Islet precursor cell (in vitro differentiated cells): ENCODE results near the gene KRTAP5-10.
"Not testable (repeated sequence)": the region's sequence is repeated elsewhere in the genome, so short reads cannot be mapped to it uniquely, and the experiment has no call there.

ENCODE experiments used
- DNase-seq: peaks from one replicate; pipeline ENCODE4 v3.0.0-alpha.2; 2018

KRTAP5-10 gene

DNA sequence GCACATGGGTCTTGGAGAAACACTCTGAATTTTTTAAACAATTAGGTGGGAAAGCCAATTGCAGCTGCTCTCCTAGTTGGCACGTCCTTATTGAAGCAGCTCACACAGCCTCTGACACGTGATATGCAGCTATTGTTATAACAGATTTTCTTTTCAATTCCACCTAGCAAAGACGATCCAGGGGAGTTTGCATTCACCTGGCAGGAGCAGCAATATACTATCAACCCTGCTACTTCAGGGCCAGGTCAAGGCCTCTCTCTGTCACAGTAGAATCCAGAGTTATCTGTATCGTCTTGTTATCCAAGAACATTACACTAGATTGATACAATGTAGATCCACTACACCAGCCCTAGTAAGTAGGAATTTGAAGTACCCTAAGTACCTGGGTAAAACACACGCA is 9.1 kb downstream of the KRTAP5-10 start:
- no peak for DNase-seq

DNA sequence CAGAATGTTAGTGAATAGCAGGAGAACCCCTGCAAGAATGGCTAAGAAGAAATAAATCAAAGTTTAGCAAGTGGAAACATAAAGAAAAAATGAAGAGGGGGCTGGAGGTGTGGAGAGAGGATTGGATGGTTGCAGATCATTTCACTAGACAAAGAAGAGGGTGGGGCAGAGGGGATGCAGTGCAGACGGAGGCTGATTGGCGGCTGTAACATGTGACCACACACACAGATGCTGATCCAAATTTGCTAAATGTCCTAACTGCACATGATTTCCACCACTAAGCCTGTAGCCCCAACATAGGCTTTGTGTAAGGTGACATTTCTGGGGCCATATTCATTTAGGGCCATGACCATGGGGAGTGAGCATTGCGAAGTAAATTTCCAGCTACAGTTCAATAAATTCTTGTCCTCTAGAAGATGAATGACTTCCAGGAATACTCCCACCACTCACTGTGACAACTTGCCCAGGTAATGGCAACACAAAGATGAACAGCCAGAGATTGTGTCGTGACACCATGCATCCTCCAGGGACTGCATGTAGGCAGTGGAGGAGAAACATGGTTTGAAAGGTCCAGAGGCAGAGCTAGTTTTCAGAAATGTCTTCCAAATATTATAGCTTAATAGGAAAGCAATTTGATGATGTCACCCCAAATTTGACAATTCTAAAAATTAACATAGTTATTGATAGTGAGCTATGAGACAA is 10.5 kb downstream of the KRTAP5-10 start:
- DNase-seq: no peak

DNA sequence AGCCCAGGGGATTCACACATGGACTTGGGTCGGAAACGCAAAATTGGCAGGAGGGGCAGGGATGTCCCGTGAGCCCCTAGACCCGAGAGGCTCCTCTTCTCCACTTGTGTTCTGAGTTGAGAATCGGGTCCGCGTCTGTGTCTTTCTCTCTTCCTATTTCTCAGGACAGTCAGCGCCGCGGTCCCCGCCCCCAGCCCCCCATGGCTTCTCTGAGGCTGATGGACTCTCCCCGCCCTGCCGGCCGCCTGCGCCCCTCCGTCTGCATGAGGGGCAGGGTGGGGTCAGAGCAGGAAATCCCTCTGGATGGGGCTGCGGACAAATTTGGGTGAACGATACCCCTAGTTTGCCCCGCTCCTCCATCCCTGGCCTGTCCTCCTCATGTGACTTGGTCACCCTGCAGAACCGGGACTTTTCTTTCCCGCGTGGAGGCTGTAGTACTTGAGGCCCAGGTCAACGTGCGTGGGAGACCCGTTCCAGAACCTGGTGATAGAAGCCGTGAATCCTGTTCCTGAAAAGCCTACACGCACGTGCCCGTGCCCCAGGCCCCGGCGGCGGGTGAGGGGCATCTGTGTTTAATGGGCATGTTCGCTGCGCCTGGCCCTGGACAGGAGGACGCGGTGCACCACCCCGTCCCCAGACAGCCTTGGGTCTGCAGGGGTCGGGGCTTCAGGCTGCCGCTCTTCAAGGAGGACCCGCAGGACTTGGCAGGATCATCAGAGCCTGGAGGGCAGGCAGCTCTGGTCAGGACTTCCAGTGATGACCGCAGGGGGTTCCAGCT is 11.5 kb downstream of the KRTAP5-10 start:
- DNase-seq: not testable (repeated sequence)

DNA sequence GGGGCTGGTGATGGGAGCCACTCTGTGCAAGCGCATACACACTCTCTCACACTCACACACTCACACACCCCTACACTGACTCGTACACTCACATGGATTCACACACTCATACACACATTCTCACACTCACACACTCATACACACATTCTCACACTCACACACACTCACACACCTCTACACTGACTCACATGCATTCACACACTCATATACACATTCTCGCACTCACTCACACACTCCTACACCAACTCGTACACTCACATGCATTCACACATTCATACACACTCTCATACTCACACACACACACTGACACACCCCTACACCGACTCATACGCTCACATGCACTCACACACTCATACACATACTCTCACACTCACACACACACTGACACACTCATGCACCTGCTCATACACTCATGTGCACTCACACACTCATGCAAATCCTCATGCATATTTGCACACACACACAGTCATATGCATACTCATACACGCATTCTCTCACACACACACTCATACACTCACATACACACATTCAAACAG is 12.2 kb downstream of the KRTAP5-10 start:
- DNase-seq: no peak

DNA sequence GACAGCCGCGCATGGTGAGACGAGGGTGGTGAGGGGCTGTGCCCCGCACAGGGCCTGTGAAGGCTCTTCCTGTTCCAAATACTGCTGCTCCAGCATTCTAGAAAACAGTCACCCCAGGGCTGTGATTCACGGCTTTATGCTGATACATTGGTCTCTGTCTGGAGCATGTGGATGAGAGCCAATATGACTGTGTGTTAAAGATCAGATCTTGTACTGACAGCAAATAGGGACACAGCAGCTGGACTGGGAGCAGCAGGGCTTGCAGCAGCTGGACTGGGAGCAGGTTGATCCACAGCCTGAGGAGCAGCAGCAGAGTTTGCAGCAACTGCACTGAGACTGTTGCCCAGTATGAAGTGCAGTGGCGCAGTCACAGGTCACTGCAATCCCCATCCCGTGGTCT is 14.2 kb downstream of the KRTAP5-10 start:
- DNase-seq: not testable (repeated sequence)

DNA sequence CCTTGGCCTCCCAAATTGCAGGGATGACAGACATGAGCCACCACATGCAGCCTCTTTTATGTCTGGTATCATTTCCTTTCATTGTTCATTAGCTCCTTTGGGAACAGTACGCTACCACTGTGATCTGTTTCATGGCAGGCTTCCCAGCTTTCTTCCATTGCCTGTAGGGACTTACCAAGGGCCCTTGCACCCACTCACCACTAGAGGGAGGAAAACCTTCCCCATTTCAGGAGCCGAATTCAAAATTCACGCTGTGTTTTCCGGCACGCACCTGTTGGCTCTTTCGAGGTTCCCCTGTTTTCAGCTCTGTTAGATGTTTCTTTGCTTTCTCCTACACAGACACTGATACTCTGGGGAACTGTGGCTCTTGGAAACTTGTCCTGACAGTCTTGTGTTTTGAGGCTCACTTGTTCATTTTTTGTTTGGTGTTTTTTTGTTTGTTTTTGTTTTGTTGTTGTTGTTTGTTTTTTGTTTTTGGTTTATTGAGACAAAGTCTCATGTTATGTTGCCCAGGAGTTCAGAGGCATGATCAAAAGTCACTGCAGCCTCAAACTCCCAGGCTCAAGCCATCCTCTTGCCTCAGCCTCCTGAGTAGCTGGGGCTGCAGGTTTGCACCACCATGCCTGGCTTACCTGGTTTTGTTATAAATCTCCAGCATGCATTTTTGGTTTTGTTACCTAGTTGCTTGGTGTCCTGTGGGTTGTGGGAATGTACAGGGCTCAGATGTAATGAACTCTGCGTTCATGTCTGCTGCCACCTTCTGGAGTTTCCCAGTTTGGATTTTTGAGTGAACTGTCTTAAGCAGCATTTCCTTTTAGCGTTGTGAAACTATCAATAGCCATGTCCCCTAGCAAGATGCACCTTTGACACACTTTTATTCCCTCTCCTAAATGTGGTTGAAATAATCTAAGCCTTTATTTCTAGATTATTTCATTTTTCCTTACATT is 15.0 kb downstream of the KRTAP5-10 start:
- DNase-seq: peak; percentile 69

DNA sequence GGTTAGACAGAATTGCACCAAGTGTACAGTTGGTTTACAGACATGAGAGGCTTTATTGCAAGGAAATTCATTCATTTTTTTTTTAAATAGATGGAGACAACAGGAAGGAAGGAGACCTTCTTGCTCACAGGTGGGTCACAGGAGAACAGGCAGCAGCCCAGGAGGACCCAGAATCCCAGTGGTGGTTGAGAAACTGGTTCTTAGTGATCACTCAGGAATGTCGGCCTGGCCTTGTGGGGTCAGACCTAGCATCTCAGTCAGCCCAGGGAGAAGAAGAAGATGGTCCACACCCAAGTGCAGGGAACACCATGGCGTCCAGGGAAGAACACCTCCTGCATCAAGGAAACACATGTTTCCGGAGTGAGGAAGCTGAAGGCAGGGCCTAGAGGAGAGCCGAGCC is 16.5 kb downstream of the KRTAP5-10 start:
- no peak for DNase-seq

DNA sequence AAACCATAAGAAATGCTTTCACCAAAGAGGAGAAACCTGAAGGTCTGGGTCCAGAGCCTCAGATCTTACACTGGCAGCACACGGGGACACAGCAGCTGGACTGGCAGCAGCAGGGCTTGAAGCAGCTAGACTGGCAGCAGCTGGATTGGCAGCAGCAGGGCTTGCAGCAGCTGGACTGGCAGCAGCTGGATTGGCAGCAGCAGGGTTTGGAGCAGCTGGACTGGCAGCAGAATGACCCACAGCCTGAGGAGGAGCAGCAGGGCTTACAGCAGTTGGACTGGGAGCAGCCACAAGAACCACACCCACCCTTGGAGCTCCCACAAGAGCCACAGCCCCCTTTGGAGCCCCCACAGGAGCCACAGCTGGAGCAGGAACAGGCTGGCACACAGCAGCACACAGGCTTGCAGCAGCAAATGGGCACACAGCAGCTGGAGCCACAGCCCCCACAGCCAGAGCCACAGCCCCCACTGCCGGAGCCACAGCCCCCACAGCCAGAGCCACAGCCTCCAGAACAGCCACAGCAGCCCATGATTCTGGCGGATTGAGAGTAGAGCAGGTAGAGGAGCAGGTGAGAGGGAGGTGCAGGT is 17.0 kb downstream of the KRTAP5-10 start, which contains the start of gene KRTAP5-11:
Gene KRTAP5-11 (minus strand): TSS at position 567 of the 587 bp plus-strand sequence. CDS start 38 bp downstream, at position 529.
- DNase-seq: no peak

DNA sequence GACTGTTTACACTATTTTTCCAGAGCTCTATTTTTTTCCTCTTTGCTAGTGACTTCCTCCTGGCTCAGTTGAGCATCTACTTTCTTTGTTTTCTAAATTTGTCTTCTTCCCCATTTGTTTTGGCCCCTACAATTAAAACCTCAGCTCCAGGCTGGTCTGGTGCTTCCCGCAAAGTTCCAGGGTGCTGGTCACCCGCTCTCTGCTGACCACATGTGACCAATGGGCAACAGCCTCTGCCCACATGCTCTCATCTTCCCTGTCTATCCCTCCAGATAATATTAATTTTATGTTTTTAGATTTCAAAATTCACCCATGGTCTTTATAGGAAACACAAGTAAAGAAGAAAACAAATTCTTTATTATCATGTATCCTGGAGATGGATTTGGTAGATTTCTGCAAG is 17.6 kb downstream of the KRTAP5-10 start:
- not testable (repeated sequence) for DNase-seq

DNA sequence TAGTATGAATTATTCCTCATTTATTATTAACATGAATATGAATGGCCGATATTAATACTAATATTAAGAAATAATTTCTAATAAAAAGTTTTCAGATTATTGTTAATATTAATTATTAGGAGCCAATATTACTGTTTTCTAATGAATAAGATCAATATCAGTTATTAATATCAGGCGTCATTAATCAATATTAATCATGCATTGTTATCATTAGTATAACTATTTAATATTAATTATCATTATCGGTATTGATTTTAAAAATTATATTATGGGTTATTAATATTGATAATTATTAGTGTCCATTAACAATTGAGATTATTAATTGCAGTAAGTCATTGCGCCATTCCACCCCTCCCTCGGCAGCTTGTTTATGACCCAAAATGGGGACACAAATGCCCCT is 20.3 kb downstream of the KRTAP5-10 start:
- not testable (repeated sequence) for DNase-seq

DNA sequence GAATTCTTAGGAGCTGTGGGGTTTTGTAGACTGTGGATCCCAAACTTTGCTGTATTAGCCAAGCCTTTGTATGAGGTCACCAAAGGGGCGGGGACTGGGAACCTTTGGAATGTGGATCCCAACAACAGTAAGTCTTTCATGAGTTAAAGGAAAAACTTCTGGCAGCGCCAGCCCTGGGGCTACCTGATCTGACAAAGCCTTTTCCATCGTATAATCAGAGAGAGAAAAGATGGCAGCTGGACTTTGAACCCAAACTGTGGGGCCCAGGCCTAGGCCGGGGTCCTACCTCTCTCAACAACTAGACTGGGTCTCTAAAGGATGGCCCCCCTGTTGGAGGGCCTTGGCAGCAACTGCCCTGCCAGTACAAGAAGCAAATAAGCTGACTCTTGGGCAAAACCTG is 23.0 kb downstream of the KRTAP5-10 start:
- peak; percentile 82 for DNase-seq

DNA sequence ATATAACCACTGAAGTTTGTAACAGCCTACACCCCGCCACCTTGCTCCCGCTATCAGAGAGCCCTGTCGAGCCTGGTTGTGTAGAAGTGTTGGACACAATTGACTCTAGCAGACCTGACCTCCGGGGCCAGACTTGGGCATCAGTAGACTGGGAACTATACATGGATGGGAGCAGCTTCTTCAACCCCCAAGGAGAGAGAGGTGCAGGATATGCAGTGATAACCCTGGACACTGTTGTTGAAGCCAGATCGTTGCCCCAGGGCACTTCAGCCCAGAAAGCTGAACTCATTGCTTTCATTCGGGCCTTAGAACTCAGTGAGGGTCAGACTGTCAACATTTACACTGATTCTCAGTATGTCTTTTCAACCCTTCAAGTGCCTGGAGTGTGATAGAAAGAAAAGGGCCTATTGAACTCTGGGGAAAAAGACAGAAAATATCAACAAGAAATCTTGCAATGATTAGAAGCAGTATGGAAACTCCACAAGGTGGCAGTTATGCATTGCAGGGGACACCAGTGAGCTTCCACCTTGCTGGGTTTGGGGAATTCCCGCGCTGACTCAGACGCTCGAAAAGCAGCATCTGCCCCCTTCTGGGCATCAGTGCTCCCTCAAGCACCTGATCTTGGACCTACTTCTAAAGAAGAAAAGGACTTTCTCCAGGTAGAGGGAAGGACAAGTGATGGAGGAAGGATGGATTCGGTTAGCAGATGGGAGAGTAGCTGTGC is 23.6 kb downstream of the KRTAP5-10 start:
- DNase-seq: not testable (repeated sequence)

DNA sequence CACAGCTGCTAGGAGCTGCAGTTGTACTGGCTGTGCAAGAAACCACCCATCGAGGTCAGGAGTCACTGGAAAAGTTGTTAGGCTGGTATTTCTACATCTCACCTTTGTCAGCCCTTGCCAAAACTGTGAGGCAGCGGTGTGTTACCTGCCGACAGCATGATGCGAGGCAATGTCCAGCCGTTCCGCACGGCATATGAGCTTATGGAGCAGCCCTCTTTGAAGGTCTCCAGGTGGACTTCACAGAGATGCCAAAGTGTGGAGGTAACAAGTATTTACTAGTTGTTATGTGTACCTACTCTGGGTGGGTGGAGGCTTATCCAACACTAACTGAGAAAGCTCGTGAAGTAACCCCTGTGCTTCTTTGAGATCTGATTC is 24.2 kb downstream of the KRTAP5-10 start:
- not testable (repeated sequence) for DNase-seq

DNA sequence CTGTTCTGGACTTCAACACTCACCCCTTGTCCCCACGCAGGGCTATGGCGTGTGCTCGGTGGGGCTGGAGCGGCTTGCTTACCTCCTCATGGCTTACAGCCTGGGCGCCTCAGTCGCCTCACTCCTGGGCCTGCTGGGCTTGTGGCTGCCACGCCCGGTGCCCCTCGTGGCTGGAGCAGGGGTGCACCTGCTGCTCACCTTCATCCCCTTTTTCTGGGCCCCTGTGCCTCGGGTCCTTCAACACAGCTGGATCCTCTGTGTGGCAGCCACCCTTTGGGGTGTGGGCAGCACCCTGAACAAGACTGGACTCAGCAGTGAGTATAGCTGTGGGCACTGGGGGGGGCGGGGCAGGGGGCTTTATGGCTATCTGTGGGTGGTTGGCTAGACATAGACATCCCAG is 37.9 kb downstream of the KRTAP5-10 start:
- not testable (repeated sequence) for DNase-seq

DNA sequence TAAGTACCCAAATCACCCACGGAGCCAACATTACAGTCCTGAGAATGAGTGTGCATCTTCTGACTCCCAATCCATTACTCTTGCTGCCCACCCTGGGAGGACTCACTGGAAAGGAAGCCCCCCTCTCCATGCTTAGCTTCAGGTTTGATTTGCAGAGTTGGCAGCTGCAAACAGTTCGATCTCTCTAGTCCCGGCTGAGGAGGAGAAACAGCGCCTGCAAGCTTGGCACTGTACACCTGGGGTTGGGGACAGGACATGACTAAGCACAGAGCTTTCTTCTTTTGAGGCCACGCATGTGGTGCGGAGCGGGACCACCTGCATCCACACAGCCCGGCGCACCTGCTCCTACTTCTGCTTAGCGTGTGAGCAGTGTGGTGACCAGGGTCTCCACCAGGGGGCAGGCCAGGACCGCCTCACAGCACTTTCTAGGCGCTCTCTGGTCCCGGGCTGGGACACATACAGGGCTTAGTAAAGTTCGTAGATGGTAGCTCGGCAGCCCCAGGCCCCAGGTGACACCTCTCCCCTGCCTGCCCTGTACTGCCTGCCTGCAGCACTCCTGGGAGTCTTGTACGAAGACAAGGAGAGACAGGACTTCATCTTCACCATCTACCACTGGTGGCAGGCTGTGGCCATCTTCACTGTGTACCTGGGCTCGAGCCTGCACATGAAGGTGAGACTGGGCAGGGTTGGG is 39.6 kb downstream of the KRTAP5-10 start:
- DNase-seq: not testable (repeated sequence)

DNA sequence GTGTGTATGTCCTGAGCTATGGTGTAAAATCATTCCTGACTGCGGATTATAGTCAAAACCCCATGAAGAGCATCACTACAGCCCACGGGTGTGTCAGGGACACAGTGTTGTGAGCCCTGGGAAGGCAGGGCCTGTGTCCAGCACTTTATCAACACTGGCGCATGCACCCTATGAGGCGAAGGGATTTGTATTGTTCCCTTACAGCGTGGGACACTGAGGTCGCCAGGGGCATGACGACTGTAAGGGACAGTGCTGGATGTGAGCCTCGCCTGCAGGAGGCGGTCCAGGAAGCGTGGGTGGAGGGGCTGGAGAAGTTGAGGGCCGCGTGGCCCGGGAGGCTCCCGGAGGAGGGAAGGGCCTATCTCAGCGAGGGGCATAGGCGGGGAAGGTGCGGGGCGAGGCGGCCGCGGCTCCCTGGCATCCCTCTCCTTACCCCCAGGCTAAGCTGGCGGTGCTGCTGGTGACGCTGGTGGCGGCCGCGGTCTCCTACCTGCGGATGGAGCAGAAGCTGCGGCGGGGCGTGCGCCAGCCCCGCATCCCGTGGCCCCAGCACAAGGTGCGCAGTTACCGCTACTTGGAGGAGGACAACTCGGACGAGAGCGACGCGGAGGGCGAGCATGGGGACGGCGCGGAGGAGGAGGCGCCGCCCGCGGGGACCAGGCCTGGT is 41.6 kb downstream of the KRTAP5-10 start:
- peak; percentile 57 for DNase-seq

DNA sequence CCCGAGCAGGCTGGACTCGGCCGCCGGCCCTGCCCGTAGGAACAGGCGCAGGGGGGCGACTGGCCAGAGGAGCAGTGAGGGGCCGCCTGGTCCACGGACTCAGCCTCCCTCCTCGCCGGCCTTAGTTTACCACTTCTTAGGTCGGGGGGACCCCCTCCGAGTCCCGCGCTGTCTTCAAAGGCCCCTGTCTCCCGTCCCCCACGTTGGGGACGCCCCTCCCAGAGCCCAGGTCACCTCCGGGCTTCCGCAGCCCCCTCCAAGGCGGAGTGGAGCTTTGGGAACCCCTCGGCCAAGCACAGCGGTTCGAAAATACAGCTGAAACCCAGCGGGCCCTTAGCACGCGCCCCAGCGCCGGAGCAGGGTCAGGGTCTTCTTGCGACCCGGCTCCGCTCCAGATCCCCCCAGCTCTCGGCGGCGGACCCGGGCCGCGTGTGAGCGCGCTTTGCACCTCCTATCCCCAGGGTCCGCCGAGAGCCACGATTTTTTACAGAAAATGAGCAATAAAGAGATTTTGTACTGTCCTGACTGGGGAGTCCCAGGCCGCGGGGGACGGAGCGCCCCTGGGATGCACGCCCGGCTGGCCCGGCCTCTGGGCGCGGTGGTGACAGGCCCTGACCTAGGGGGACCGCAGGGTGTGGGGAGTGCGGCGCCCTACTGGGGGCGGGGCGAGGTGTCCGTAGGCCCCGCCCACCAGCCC is 42.3 kb downstream of the KRTAP5-10 start:
- not testable (repeated sequence) for DNase-seq

DNA sequence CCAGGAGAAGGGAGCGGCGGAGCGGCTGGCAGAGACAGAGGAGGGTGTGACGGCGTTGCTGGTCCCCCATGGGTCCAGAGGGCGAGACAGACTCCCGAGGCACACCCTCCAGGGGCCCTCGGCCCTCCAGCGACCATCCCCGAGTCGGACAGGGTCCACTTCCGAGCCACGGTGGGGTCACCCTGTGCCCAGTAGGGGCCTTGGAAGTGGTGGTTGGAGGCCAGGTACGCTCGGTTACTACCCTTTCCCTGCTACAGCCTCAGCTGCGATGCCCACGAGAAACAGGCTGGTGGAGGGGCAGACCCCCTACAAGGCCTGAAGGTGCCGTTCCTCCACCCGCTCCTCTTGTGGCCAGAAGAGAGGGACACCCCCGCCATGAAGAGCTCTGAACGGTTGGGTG is 42.9 kb downstream of the KRTAP5-10 start:
- DNase-seq: not testable (repeated sequence)

DNA sequence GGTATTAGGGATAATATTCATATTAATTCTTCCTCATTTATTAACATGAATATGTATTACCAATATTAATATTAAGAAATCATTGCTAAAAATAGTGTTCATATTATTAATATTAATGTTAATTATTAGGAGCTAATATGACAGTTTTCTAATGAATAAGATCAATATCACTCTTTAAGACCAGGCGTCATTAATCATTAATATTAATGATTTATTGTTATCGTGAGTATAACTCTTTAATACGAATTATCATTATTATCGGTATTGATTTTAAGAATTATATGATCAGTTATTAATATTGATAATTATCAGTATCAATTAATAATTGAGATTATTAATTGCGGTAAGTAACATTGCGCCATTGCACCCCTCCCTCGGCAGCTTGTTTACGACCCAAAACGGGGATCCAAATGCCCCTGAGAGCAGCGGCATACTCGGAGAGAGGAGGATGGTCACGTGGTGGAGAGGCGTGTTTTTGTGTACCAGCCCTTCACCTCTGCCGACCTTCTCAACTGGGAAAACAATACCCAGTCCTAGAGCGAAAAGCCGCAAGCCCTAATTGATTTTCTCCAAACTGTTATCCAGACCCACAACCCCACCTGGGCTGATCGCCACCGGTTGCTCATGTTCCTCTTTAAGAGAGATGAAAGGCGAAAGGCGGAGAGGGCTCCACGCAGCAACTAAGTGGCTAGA is 46.0 kb downstream of the KRTAP5-10 start:
- not testable (repeated sequence) for DNase-seq
